Stimulated activated CD8-positive, alpha-beta memory T cell treated with anti-CD3 and anti-CD28 coated beads, Interleukin-4, amount 100 ng/mL, for 4 hours (primary cell): Measurements from ENCODE around the gene XXYLT1.

ENCODE experiments used
- DNase-seq, 2 donors: peaks; one replicate each; pipeline ENCODE4 v3.0.0-alpha.2; 2020; ENCODE audit warnings: low read depth in 2 of 2, low spot score in 1 of 2

The XXYLT1 gene

DNA sequence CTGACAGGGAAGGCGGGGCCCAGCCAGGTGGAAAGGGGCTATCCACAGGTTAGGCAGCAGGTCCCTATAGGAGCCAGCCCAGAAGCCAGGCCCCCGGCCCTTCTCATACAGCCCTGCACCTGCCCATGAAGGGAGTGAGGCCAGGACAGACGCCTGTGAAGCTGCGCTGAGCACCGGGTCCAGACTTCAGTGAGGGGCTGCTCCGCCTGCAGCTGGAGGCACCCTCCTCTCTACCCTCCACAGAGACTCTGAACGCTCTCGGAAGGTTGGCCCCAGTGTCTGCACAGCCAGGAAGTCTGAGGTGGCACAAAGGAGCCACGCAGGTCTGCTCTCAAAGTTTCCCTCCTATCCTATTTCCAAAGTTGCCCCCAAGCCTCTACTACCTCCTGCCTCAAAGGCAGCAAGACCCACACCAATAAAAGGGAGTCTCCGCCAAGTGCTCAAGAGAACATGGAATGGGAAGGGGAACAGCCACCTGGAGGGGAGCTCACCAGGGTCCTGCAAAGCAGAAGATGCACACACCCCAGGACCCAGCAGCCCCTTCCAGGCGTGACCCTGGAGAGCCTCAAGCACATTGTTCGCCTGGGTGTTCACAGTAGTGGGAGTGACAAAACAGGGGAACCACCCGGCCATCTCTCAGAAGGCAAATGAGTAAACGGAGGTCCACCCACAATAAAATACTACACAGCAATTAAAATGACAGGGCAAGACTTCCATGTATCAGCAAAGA is 19.5 kb downstream of the XXYLT1 start:
- DNase-seq = no peak

DNA sequence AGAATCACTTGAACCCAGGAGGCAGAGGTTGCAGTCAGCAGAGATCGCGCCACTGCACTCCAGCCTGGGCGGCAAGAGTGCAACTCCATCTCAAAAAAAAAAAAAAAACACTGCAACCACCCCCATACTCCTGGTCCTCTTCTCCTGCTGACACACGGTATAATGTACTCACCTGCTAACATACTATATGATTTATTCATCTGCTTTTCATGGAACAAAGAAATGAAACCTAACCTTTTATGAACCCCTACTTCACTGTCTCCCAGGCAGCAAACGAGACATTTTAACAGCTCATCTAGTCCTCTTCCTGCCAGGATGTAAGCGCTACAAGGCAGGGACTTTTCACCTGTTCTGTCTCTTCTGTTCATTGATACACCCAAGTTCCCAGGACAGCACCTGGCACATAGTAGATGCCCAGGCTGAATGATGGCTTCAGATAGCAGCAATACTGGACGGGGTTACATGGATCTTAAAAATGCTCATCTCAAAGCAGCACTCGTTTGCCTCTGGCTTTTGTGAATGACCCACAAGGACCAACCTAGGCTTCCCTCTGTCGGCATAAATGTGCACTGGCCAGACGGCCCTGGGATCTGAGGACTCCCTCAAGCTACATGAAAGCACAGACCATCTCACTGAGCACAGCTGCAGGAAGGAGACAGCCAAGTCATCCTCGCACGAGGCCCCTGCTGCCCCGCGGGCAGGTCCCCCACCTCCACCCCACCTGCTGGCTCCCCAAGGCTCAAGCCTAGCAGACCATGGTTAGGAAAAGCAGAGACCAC is 20.3 kb downstream of the XXYLT1 start:
- DNase-seq = no peak

DNA sequence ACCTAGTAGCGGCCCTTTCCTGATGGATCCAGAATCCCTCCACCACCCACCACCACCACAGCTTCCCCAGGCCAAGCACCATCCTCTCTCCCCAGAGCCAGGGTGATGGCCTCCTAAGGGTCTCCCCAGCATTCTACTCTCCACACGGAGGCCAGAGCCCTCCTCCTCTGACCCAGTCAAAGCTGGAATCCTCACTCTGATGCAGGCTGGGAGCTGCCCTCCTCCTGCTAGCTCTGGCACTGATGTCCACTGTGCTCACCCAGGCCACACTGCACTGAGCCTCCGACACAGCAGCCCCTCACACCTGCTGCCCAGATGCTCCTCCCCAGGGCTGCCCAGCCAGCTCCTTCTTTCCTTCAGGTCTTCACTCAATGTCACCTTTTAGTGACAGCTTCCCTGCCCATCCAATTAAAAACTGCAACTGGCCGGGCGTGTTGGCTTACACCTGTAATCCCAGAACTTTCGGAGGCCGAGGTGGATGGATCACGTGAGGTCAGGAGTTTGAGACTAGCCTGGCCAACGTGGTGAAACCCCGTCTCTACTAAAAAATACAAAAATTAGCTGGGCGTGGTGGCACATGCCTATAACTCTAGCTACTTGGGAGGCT is 21.0 kb downstream of the XXYLT1 start:
- no peak for DNase-seq

DNA sequence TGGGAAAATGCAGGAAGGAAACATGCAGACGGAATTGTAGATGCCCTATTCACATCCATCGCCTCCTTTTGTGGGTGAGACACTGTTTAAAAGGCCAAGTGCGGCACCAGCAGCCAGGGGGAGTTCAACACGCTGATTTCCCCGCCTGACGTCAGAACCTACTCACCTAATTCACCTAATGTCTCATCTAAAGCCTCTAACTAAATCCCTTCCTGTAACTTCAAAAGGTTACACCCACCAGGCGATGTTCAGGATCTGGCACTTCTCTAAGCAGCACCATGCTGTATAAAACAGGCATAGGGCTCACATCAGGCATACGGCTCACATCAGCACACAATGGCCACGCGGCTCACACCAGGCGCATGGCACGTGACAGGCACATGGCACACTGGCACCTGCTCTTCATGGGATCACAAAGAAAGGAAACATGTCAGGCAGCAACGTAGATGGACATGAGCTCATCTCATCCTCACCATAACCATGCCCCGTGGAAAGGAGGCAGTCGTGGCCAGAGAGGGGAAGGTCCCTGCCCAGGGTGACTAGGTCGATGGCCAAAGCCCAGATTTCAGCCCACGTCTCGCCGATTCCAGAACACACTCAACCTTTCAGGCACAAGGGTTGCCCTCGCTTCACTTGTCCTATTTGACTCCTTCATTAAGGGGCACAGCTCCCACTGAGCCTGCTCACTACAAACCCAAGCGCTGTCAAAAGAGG is 21.7 kb downstream of the XXYLT1 start:
- no peak for DNase-seq

DNA sequence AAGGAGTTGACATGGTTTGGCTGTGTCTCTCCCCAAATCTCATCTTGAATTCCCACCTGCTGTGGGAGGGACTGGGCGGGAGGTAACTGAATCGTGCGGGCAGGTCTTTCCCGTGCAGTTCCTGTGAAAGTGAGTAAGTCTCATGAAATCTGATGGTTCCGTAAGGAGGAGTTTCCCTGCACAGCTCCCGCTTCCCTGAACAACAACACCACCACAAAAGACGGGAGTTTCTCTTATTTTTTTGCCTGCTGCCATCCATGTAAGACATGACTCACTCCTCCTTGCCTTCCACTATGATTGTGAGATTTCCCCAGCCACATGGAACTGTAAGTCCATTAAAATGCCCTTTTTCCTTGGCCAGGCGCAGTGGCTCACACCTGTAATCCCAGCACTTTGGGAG is 22.7 kb downstream of the XXYLT1 start:
- DNase-seq = no peak

DNA sequence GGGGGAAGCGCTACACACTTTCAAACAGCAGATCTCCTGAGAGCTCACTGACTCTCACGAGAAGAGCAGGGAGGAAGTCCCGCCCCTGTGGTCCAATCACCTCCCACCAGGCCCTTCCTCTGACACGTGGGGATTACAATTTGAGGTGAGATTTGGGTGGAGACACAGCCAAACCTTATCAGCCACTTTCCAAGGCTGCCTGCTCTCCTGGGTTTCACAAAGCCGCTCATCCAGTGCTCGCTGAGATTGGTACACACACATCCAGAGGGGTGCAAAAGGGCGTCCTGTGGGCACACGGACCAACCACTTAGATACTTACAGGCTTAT is 23.1 kb downstream of the XXYLT1 start:
- no peak for DNase-seq

DNA sequence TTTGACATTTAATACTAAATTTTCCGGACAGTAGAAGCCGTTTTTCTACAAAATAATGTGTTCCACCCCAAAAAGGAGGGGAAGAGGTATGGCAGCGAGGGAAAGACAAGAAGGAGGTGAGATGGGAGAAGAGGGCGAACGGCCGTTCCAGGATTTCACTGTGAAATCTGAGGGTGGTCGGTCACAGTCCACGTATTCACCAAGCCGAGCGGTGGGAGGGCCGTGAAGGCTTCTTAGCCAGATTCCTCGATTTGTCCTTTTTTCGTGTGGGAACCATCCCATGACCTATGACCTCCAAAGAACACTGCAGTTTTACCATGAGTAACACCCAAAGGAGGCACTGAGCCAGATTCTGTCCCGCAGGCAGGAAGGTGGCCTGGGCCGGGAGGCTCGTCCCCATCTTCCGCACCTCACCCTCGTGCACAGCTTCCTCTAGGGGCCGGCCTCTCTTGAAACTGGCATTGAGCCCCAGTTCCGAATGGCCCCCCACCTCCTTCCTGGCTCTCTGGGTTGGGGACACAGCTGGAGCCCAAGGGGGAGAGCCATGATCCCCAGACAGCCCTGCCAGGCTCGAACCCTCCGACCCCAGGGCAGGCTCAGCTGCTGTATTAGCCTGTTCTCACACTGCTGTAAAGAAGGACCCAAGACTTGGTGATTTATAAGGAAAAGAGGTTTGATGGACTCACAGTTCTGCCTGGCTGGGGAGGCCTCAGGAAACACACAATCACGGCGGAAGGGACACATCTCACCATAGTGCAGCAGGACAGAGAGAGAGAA is 23.7 kb downstream of the XXYLT1 start:
- DNase-seq = no peak

DNA sequence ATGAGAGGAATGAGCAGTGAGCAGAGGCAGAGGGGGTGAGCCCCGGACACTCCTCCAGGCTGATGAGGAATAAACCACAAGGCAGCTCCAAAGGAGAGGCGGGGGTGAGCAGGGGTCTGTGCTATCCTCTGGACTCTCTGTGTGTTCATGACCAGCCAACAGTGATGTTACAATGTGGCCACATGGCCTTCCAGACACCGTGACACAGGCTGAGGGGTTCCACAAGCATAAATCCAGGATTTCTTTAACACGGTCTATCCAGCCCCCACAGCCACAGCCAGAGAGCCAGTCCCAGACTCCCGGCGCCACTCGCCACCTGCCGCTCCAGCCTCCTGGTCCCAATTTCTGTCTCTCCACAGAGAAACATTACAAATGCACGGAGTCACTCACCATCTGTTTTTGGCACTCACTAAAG is 24.4 kb downstream of the XXYLT1 start:
- DNase-seq = no peak

DNA sequence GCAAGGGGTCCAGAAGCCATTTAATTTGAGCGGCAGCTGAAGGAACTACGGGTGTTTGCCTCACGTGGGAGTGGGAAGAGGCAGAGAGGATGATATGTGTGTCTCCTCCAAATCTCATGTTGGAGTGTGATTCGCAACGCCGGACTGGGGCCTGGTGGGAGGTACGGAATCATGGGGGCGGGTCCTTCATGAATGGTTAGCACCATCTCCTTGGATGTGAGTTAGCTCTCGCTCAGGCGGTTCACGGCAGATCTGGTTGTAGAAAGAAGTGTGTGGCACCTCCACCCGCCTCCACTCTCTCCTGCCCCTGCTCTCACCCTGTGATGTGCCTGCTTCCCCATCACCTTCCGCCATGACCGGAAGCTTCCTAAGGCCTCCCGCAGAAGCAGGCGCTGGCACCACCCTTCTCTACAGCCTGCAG is 25.4 kb downstream of the XXYLT1 start:
- DNase-seq = no peak

DNA sequence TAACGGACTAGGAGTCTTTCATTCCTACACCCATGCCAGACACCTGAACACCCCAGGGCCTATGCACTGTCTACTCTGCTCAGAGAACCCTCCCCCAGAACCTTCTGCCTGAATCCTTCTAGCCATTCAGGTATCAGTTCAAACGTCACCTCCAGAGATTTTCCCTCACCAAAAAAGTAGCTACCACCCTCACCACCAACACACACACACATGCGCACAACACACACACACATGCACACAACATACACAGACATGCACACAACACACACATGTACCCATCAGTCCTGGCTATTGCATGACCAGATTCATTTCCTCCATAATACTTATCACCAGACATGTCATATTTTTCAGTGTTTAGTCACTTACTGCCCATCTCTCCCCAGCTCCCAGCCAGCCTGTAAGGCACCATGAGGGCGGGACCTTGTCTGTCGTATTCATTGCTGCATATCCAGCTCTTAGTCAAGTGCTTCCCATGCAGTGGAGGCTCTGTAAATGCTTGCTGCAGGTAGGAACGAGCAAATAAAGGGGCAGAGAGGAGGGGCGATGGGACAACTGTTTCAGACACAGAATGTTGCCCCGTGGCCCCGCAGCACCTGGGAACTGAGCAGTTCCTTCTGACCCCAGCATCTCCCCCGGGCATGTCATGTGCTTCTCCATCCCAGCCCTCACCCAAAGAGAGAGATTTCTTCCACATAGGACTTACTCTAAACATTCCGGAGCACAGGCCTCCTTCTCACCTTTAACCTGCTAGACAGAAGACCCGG is 29.2 kb downstream of the XXYLT1 start:
- no peak for DNase-seq

DNA sequence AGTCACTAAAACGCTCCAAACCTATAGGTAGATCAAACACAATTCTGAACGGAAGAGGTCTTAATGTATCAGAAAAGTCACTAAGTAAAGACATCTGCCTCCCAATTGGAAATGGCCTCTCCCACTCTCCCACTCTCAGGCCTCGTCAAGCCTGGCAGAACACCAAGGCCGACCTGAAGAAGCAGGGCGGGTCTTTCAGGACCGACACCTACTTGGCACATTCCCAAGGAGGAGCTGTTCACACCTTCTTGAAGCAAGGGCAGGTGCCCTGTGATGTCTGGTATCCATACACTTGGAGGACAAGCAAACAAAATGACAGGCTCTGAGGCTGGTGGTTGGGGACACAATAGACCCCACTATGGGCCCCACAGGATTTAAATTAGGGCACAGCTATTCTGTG is 30.0 kb downstream of the XXYLT1 start:
- DNase-seq = no peak

DNA sequence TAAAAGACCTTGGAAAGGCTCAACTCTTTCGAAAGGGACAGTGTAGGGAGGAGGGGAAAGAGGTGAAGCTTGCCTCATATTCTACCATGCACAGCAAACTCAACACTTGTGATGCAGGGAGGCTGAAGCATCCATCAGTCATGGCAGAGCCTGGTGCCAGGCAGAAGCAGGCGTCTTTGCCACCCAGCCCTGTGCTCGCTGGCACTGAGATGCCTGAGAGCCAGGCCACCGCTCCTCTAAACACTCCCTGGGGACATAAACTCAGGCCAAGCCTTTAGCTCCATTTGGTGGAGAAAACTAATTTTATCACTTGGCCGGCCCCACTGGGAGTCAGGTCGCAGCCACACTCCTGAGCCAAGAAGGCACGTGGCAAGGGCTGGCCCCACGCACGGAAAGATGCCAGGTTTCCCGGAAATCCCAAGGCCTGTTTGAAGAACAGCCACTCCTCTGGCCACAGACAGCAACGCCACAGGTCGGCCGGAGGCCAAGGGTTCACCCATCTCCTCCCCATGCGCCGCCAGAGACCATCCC is 30.7 kb downstream of the XXYLT1 start:
- DNase-seq = no peak

DNA sequence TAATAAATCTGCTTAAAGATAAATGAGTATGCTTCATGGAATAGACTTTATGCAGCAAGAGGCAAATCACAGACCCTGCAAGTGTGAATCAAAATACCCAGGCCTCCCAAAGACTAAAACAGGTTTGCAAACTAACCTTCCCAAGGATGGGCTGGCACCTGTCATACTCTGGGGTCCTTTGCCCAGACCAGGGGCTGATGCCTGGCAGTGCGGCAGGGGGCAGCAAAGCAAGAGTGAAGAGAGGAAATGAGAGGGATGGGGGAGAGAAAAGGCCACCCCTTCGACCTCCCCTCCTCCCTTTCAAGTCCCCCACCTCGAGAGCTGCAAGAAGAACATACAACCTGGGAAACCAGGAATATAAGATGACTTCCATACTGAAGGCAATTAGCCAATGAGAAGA is 31.8 kb downstream of the XXYLT1 start:
- DNase-seq = no peak

DNA sequence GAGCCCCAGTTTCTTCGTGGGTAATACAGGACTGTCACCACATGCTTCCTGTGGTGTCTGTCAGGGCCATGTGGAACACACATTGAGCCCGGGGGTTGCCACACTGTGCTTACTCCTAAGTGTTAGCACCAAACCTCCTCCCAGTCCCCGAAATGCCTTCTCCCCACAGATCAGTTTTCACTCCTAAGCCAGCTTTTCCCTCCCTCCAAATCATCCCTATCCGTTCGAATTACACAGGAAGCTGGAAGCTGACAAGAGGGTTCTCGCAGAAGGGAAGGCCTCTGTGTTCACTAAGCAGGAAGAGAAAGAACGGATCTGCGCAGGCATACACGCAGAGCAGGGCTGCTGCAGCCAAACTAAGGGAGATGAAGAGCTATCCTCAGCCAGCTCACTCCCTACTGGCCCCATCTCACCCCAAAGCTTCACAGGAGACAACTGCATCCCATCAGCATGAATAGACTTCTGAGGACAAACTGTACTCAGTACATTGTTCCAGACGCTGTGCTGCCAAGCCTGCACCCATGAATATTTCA is 32.3 kb downstream of the XXYLT1 start:
- no peak for DNase-seq

DNA sequence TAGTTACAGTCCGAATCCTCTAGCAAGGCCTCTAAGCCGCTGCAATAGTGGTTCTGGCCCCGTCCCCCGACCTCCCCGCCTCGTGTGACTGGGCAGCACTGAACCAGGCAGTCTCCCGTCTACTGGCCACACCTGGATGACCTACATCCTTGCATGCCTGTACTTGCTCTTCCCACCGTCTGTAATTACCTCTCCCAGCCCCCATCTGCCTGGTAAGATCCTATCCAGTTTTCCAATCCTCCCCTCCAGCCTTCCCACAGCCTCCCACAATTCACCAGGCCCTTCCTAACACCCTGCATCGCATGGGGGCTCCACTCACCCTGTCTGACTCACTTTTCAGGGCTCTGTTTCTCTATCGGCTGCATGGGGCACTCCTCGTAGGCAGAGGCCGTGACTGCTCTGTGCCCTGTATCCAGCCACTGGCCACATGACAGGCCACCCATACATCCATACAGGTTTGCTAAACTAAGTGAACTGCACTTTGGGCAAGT is 32.8 kb downstream of the XXYLT1 start:
- no peak for DNase-seq

DNA sequence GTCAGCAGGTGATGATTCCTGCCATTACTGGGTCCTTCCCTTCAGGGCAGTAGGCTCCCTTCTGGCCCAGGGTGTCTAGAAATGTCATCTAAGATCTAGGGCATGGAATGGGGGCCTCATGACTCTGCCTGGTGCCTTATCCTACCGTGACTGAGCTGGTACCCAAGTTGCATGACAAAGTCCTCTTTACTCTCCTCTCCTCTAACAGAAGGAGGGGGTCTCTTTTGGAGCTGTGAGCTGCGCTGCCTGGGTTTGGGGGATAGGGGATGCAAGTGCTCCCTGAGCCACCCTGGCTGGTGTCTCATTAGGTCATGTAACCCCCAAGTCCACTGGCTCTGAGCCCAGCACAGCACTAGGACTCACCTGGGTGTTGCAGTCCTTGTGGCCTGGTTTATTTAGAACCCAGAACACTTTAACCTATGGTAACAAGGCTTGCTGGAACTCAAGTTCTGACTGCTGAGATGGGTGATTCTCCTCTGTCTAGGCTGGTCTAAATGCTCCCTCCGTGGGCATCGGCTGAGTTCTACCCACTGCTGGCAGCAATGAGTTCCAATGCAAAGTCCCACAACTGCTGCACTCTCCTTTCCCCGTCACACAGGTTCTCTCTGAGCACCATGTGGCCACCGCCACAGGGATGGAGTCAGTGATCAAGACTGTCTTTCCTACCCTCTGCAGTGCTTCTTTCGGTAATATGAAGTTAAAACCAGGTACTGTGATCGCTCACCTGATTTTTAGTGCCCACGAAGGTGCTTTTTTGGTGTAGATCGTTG is 34.0 kb downstream of the XXYLT1 start:
- DNase-seq = no peak

DNA sequence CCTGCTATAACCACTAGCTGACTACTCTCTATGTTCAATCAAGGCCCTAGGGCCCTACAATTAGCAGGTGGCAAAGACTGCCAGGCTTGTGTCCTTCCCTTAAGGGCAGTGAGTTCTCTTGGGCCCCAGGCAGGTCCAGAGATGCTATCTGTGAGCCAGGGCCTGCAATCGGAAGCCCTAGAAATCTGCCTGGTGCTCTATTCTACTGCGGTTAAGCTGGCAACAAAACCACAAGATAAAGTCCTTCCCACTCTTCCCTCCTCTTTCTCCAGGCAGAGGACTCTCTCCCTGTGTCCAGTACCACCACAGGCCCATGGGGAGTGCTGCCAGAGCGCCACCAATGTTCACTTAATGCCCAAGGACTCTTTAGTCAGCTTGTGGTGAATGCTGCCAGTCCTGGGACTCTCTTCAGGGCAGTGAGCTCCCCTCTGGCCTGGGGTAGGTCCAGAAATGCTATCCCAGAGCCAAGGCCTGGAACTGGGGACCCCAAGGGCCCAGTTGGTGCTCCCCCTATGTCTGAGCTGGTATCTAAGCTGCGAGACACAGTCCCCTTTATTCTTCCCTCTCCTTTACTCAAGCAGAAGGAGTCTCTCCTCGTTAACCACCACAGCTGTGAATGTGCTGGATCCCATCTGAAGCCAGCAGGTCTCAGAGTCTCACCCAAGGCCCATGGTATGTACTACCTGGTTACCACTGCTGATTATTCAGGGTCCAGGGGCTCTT is 34.7 kb downstream of the XXYLT1 start:
- DNase-seq = no peak

DNA sequence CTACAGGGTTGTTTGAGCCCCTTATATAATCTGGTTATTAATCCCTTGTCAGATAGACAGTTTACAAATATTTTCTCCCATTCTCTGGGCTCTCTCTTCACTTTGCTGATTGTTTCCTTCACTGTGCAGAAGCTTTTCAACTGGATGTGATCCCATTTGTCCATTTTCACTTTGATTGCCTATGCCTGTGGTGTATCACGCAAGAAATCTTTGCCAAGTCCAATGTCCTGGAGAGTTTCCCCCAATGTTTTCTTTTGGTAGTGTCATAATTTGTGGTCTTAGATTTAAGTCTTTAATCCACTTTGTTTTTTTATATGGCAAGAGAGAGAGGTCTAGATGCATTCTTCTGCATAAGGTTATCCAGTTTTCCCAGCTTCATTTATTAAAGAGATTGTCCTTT is 40.7 kb downstream of the XXYLT1 start:
- no peak for DNase-seq
